ENCODE results near the gene CCDC9. TPM values are rescaled to one million over a fixed set of nuclear protein-coding genes. Genes with fewer than 3 reads are reported as not detected.

The CCDC9 gene
- total RNA-seq, 5 donors from 2014 or later (not counting 1 experiment from before 2014, with no cell fraction given) = 40.4 to 57.2 (median 49.7) TPM

DNA sequence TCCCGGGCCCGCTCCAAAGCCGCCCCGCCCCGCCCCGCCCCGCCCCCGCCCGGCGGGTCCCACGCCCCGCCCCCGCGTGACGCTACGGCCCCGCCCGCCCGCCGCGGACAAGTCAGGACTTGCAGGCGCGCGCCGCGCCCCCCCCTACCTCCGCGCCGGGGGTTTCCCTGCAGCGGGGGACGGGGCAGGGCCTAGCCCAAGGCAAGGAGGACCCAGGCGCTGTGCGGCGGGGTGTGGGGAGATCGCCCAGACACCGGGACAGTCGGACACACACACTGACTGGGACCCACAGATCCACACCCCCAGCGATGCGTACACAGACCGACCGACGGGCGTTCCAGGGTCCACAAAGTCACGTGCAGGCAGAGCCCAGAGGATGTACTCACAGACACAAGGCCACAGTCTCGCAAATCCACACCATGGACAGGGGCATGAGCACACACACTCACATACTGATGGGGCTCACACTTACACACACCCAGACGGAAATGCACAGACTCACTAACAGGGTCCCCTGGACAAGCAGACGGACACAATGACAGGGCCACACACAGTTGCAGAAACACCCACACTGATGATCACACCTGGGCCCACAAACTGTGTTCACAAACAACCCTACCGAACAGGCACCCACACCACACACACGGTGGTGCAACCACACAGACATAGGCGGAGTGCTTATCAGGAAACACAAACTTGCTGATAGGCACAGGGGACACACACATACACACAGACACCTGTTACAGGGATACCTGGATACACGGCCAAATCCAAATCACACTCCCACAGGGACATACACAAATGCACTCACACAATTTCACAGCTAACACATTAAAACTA, 24.9 kb upstream of the CCDC9 start:
- 5% methylated on average over 38 of the region's 51 CpGs for WGBS (ENCODE audit: insufficient coverage)
- H3K4me3 Mint-ChIP-seq = peak overlapping the region; percentile 56 to 78 (median 73)
- CTCF ChIA-PET = interaction anchor here in 1 of 2 donors (1.5 to 2.0 kb wide), 2 partner anchors 13 to 21 kb away, joined by 7 to 8 read pairs; no protein-coding TSS in a partner anchor
- no peaks in the 10 kb centered on the region for H3K9me3 Mint-ChIP-seq
- Histone ChIP-seq H3K9me3 (no peaks in the 10 kb centered on the region), H3K27me3 (replicated peaks in 1 of 2; ENCODE audit: control insufficient read depth in 2 of 2, extremely low read depth in 1 of 2, insufficient read depth in 2 of 2, low read length in 1 of 2) (peaks cover 0 to 2% of the 10 kb centered on the region in 2 experiments), H3K27ac (ENCODE audit: low read length) (peak overlapping the region; percentile 88), H3K4me3 (ENCODE audit: control insufficient read depth in 1 of 2, extremely low read depth in 1 of 2, low read length in 1 of 2) (peak overlapping the region; percentile 52 to 66), H3K36me3 (ENCODE audit: control insufficient read depth in 2 of 2, extremely low read depth in 1 of 2, insufficient read depth in 1 of 2, low read length in 1 of 2) (no peaks in the 10 kb centered on the region), H3K4me1 (ENCODE audit: control insufficient read depth in 1 of 2, extremely low read depth in 1 of 2, insufficient read depth in 2 of 2, low read length in 2 of 2) (peaks cover 31 to 53% of the 10 kb centered on the region in 2 experiments)
- DNase-seq = peak; percentile 80 to 96 (median 90)
- no peaks in the 10 kb centered on the region for H3K27me3 Mint-ChIP-seq
- POLR2A ChIA-PET = interaction anchor here in 1 of 2 donors (0.5 kb wide), 1 partner anchor 8 kb away, joined by 3 read pairs; no protein-coding TSS in a partner anchor
- peak overlapping the region; percentile 71 to 79 for H3K27ac Mint-ChIP-seq
- ATAC-seq (replicated peaks in 1 of 4) = peak; percentile 54 to 69 (median 60)
- no peaks in the 10 kb centered on the region for H3K36me3 Mint-ChIP-seq
- peaks cover 25 to 29% (median 28%) of the 10 kb centered on the region in 3 donors for H3K4me1 Mint-ChIP-seq

DNA sequence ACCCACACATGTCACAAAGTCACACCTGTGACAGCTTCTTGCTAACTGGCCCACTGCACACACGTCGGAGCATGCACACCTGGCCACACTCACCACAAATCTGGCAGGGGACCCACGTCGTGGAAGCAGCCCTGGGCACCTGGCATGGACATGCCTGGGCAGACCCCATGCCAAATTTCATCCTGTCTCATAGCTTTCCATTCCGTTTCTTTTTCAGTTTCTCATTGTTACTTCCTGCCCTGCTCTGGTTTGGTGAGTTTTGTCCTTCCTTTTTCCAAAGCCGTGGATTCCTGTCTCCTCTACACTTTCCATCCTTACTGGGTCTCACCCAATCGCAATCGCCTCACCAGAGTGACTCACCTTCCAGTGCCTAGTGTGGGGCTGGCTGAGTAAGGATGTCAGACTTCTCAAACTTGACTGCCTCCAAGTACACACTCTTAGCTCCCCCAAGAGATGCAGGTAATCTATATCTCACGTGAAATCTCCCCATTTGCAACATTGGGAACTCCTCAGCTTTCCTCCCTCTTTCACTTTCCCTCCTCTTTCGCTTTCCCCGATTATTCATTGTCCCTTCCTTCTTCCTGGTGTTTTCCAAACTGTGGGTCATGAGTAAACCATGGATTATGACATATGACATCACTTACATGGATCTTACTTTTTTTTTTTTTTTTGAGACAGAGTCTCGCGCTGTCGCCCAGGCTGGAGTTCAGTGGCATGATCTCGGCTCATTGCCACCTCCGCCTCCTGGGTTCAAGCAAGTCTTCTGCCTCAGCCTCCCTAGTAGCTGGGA, 23.7 kb upstream of the CCDC9 start:
- H3K36me3 Mint-ChIP-seq = no peaks in the 10 kb centered on the region
- Histone ChIP-seq H3K27ac (ENCODE audit: low read length) (no peak overlapping the region), H3K4me1 (ENCODE audit: control insufficient read depth in 1 of 2, extremely low read depth in 1 of 2, insufficient read depth in 2 of 2, low read length in 2 of 2) (peaks cover 21 to 41% of the 10 kb centered on the region in 2 experiments), H3K4me3 (ENCODE audit: control insufficient read depth in 1 of 2, extremely low read depth in 1 of 2, low read length in 1 of 2) (no peak overlapping the region), H3K36me3 (ENCODE audit: control insufficient read depth in 2 of 2, extremely low read depth in 1 of 2, insufficient read depth in 1 of 2, low read length in 1 of 2) (no peaks in the 10 kb centered on the region), H3K9me3 (no peaks in the 10 kb centered on the region), H3K27me3 (replicated peaks in 1 of 2; ENCODE audit: control insufficient read depth in 2 of 2, extremely low read depth in 1 of 2, insufficient read depth in 2 of 2, low read length in 1 of 2) (no peaks in the 10 kb centered on the region)
- no peaks in the 10 kb centered on the region for H3K9me3 Mint-ChIP-seq
- DNase-seq (peak in 1 of 35 experiments; percentile 25), ATAC-seq (replicated peaks in 1 of 4) (no peak)
- no peaks in the 10 kb centered on the region for H3K27me3 Mint-ChIP-seq
- H3K4me1 Mint-ChIP-seq = peaks cover 19 to 22% (median 20%) of the 10 kb centered on the region in 3 donors
- ChIA-PET POLR2A (interaction anchor here in 1 of 2 donors (0.5 kb wide), 1 partner anchor 9 kb away, joined by 3 read pairs; no protein-coding TSS in a partner anchor), CTCF (interaction anchor here in 1 of 2 donors (0.7 to 2.0 kb wide), 3 partner anchors 12 to 66 kb away, joined by 6 to 8 read pairs (median 7); no protein-coding TSS in a partner anchor)
- peak overlapping the region; percentile 79 to 87 for H3K27ac Mint-ChIP-seq
- 31% methylated on average over 6 of the region's 16 CpGs for WGBS (ENCODE audit: insufficient coverage)
- H3K4me3 Mint-ChIP-seq = peak overlapping the region; percentile 56 to 73 (median 71)

DNA sequence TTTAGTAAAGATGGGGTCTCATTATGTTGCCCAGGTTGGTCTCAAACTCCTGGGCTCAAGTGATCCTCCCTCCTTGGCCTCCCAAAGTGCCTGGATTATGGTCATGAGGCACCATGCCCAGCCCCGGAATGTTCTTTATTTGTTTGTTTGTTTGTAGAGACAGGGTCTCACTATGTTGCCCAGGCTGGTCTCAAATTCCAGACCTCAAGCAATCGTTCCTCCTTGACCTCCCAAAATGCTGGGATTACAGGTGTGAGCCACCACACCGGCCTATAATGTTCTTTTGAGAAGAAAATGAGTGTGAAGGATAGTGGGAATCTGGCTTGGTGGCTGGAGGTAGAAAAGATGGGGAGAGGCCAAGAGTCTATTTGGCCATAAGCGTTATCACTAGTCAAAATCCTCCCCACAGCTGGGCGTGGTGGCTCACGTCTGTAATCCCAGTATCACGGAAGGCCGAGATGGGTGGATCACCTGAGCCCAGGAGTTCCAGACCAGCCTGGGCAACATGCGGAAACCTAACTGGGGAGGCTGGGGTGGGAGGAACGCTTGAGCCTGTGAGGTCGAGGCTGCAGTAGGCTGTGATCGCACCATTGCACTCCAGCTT, 20.2 kb upstream of the CCDC9 start:
- Histone ChIP-seq H3K4me3 (ENCODE audit: control insufficient read depth in 1 of 2, extremely low read depth in 1 of 2, low read length in 1 of 2) (no peak overlapping the region), H3K36me3 (ENCODE audit: control insufficient read depth in 2 of 2, extremely low read depth in 1 of 2, insufficient read depth in 1 of 2, low read length in 1 of 2) (no peaks in the 10 kb centered on the region), H3K4me1 (ENCODE audit: control insufficient read depth in 1 of 2, extremely low read depth in 1 of 2, insufficient read depth in 2 of 2, low read length in 2 of 2) (peaks cover 19 to 39% of the 10 kb centered on the region in 2 experiments), H3K27ac (ENCODE audit: low read length) (no peak overlapping the region), H3K9me3 (no peaks in the 10 kb centered on the region), H3K27me3 (replicated peaks in 1 of 2; ENCODE audit: control insufficient read depth in 2 of 2, extremely low read depth in 1 of 2, insufficient read depth in 2 of 2, low read length in 1 of 2) (peaks cover 0 to 6% of the 10 kb centered on the region in 2 experiments)
- peaks cover 27 to 35% (median 32%) of the 10 kb centered on the region in 3 donors for H3K4me1 Mint-ChIP-seq
- H3K9me3 Mint-ChIP-seq = no peaks in the 10 kb centered on the region
- ATAC-seq (replicated peaks in 1 of 4) = no peak
- CTCF ChIA-PET = interaction anchor here in 1 of 2 donors (1.0 kb wide), 1 partner anchor 24 kb away, joined by 3 read pairs; no protein-coding TSS in a partner anchor
- H3K27me3 Mint-ChIP-seq = no peaks in the 10 kb centered on the region
- no peak overlapping the region for H3K27ac Mint-ChIP-seq
- POLR2A ChIA-PET = no interaction called here
- WGBS (ENCODE audit: insufficient coverage) = no CpG with 5 or more reads among the region's 12 CpGs
- no peaks in the 10 kb centered on the region for H3K36me3 Mint-ChIP-seq
- no peak overlapping the region for H3K4me3 Mint-ChIP-seq
- no peak for DNase-seq

DNA sequence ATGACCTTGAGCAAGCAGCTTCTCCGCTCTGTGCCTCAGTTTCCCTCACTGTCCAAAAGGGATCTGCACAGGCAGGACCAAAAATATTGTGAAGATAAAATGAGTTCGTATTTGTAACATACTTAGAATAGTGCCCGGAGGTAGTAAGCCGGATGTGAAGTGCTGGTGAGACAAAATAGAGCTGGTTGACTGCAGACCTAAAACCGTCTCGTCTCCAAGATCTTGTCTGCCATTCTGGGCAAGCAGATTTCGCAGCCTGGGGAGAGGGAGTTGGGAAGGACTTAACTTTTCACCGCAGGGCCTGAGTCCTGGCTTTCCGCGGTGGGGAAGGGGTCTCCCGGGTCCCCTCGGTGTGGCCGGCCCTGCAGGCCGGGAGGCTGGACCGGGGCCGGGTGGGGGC, 17.2 kb upstream of the CCDC9 start:
- Mint-ChIP-seq H3K27me3 (no peaks in the 10 kb centered on the region), H3K27ac (peak overlapping the region; percentile 79 to 80), H3K4me3 (peak overlapping the region; percentile 78 to 85 (median 83)), H3K4me1 (peaks cover 8 to 26% (median 25%) of the 10 kb centered on the region in 3 donors), H3K9me3 (no peaks in the 10 kb centered on the region), H3K36me3 (no peaks in the 10 kb centered on the region)
- peaks cover 35 to 47% of the 10 kb centered on the region in 2 experiments for H3K4me1 ChIP-seq (ENCODE audit: control insufficient read depth in 1 of 2, extremely low read depth in 1 of 2, insufficient read depth in 2 of 2, low read length in 2 of 2)
- ATAC-seq (replicated peaks in 1 of 4) (peak in 2 of 4 experiments; percentile 21), DNase-seq (peak in 3 of 35 experiments; percentile 13 to 59 (median 19))
- WGBS (ENCODE audit: insufficient coverage) = 9% methylated on average over 16 of the region's 16 CpGs
- peak overlapping the region; percentile 44 for H3K27ac ChIP-seq (ENCODE audit: low read length)
- CTCF ChIA-PET = interaction anchor here in 1 of 2 donors (1.2 kb wide), 1 partner anchor 29 kb away, joined by 4 read pairs; no protein-coding TSS in a partner anchor
- H3K4me3 ChIP-seq (ENCODE audit: control insufficient read depth in 1 of 2, extremely low read depth in 1 of 2, low read length in 1 of 2) = peak overlapping the region in 1 of 2 donors; percentile 42
- peaks cover 6 to 9% of the 10 kb centered on the region in 2 experiments for H3K27me3 ChIP-seq (replicated peaks in 1 of 2; ENCODE audit: control insufficient read depth in 2 of 2, extremely low read depth in 1 of 2, insufficient read depth in 2 of 2, low read length in 1 of 2)
- H3K36me3 ChIP-seq (ENCODE audit: control insufficient read depth in 2 of 2, extremely low read depth in 1 of 2, insufficient read depth in 1 of 2, low read length in 1 of 2) = no peaks in the 10 kb centered on the region
- POLR2A ChIA-PET = no interaction called here
- no peaks in the 10 kb centered on the region for H3K9me3 ChIP-seq

DNA sequence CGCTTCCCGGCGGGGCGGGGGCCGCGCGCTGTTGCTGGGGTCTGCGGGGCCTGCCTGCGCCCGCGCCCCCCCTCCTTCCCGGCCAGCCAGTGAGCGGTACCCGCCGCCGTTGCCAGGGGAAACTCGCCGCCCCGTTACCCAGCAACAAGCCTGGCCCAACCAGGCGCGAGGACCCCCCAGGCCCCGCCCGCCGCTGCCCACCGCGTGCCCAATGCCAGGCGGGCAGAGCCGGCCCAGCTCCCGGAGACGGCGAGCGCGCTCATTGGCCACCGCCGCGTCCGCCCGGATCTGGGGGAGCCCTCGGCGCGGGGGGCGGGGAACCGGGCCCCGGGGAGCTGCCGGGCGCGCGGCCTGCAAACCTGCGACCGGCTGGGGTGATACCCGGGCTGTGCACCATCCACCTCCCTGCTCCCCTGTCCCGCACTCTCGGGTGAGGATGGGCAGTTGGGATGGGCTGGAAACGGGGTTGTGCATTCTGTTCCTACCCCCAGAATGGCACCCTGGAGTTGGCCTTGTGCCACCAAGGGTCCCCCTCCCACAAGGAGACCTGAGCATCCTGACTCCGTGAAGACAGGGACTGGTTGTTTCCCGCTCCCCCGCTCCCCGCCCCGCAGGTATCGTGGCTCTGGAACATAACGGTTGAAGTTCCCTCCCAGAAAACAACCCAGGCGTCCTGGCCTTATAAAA, 16.6 kb upstream of the CCDC9 start:
- H3K36me3 ChIP-seq (ENCODE audit: control insufficient read depth in 2 of 2, extremely low read depth in 1 of 2, insufficient read depth in 1 of 2, low read length in 1 of 2) = no peaks in the 10 kb centered on the region
- ATAC-seq (replicated peaks in 1 of 4) (peak; percentile 4 to 34 (median 24)), DNase-seq (peak in 26 of 35 experiments; percentile 31 to 76 (median 54))
- no peaks in the 10 kb centered on the region for H3K27me3 Mint-ChIP-seq
- ChIA-PET CTCF (interaction anchor here in 1 of 2 donors (1.2 kb wide), 1 partner anchor 29 kb away, joined by 4 read pairs; no protein-coding TSS in a partner anchor), POLR2A (no interaction called here)
- peaks cover 6 to 9% of the 10 kb centered on the region in 2 experiments for H3K27me3 ChIP-seq (replicated peaks in 1 of 2; ENCODE audit: control insufficient read depth in 2 of 2, extremely low read depth in 1 of 2, insufficient read depth in 2 of 2, low read length in 1 of 2)
- no peaks in the 10 kb centered on the region for H3K9me3 ChIP-seq
- no peaks in the 10 kb centered on the region for H3K9me3 Mint-ChIP-seq
- whole genome bisulfite sequencing (ENCODE audit: insufficient coverage) = 6% methylated on average over 46 of the region's 62 CpGs
- no peaks in the 10 kb centered on the region for H3K36me3 Mint-ChIP-seq
- peak overlapping the region in 1 of 2 donors; percentile 42 for H3K4me3 ChIP-seq (ENCODE audit: control insufficient read depth in 1 of 2, extremely low read depth in 1 of 2, low read length in 1 of 2)
- peaks cover 37 to 53% of the 10 kb centered on the region in 2 experiments for H3K4me1 ChIP-seq (ENCODE audit: control insufficient read depth in 1 of 2, extremely low read depth in 1 of 2, insufficient read depth in 2 of 2, low read length in 2 of 2)
- no peak overlapping the region for H3K27ac ChIP-seq (ENCODE audit: low read length)
- H3K4me1 Mint-ChIP-seq = peaks cover 8 to 31% (median 30%) of the 10 kb centered on the region in 3 donors
- no peak overlapping the region for H3K27ac Mint-ChIP-seq
- H3K4me3 Mint-ChIP-seq = peak overlapping the region; percentile 53 to 83 (median 54)
